CD14-positive monocyte (primary cell): ENCODE results near the gene CLDN9. TPM values are rescaled to one million over a fixed set of nuclear protein-coding genes. Genes with fewer than 3 reads are reported as not detected.

Experiments used
- DNase-seq, 3 donors: peaks; one replicate each; pipeline ENCODE4 v3.0.0-alpha.2; 2011 to 2022
- H2AFZ ChIP-seq: 2 replicates; pipeline ENCODE4 v1.6.0; 2012; ENCODE audit warnings: mild to moderate bottlenecking, low read depth, low read length, inconsistent platforms; ENCODE audit not compliant: insufficient read depth, poor library complexity, severe bottlenecking
- H3K27ac ChIP-seq, 2 donors: 1 replicate in 1 of 2; 2 replicates in 1 of 2; pipeline ENCODE4 v1.5.1; 2012 to 2013; ENCODE audit warnings: low read length in 2 of 2, control low read depth in 1 of 2, inconsistent platforms in 1 of 2, low read depth in 1 of 2, mild to moderate bottlenecking in 1 of 2
- H3K27me3 ChIP-seq, 2 donors: one replicate each; pipeline versions ENCODE4 v1.6.0 to v1.6.1; 2011 to 2013; ENCODE audit warnings: low read length in 2 of 2; ENCODE audit not compliant: control insufficient read depth in 2 of 2, insufficient read depth in 2 of 2
- H3K36me3 ChIP-seq, 2 donors: replicated peaks in 1 of 2; 1 replicate in 1 of 2; 2 replicates in 1 of 2; pipeline versions ENCODE4 v1.5.1 to v1.6.1; 2012 to 2013; ENCODE audit warnings: low read length in 2 of 2, control low read depth in 1 of 2, inconsistent platforms in 1 of 2, mild to moderate bottlenecking in 1 of 2; ENCODE audit not compliant: insufficient read depth in 2 of 2, control insufficient read depth in 1 of 2
- H3K4me1 ChIP-seq, 2 donors: 1 replicate in 1 of 2; 2 replicates in 1 of 2; pipeline versions ENCODE4 v1.5.1 to v1.6.1; 2012 to 2013; ENCODE audit warnings: low read length in 2 of 2, control low read depth in 1 of 2, inconsistent platforms in 1 of 2, mild to moderate bottlenecking in 1 of 2, moderate library complexity in 1 of 2; ENCODE audit not compliant: insufficient read depth in 2 of 2, control insufficient read depth in 1 of 2
- H3K4me2 ChIP-seq: replicated peaks from 2 replicates; pipeline ENCODE3; 2012; ENCODE audit warnings: low read length, moderate library complexity, mild to moderate bottlenecking; ENCODE audit not compliant: poor library complexity, severe bottlenecking; ENCODE audit errors: extremely low read depth
- H3K4me3 ChIP-seq, 3 experiments: fragments of 200-600 bp in 1 of 3; sonication (generic) in 1 of 3; replicated peaks in 1 of 3; 1 replicate in 2 of 3; 2 replicates in 1 of 3; pipeline ENCODE4 v1.5.1; 2011 to 2013; ENCODE audit warnings: low read length in 3 of 3, mild to moderate bottlenecking in 3 of 3, control low read depth in 2 of 3, low read depth in 2 of 3, inconsistent platforms in 1 of 3, moderate library complexity in 1 of 3
- H3K79me2 ChIP-seq: 2 replicates; pipeline ENCODE4 v1.6.0; 2012; ENCODE audit warnings: mild to moderate bottlenecking, control low read depth, inconsistent platforms, low read length, moderate library complexity; ENCODE audit not compliant: insufficient read depth
- H3K9ac ChIP-seq: 2 replicates; pipeline ENCODE4 v1.6.0; 2017; ENCODE audit warnings: low read length, mild to moderate bottlenecking; ENCODE audit not compliant: insufficient read depth, poor library complexity, severe bottlenecking
- H3K9me3 ChIP-seq, 2 donors: replicated peaks in 1 of 2; 1 replicate in 1 of 2; 2 replicates in 1 of 2; pipeline versions ENCODE4 v1.5.1 to v1.6.1; 2012 to 2013; ENCODE audit warnings: low read length in 2 of 2, control low read depth in 1 of 2; ENCODE audit not compliant: control insufficient read depth in 1 of 2, insufficient read depth in 1 of 2
- H4K20me1 ChIP-seq: 2 replicates; pipeline ENCODE4 v1.6.0; 2012; ENCODE audit warnings: mild to moderate bottlenecking, low read length, control low read depth, moderate library complexity; ENCODE audit not compliant: insufficient read depth
- H3K27ac Mint-ChIP-seq, 7 donors: one replicate each; pipeline ENCODE4 v1.8.0; 2020; ENCODE audit warnings: mild to moderate bottlenecking in 7 of 7, mixed read lengths in 7 of 7, moderate library complexity in 6 of 7, inconsistent platforms in 2 of 7
- H3K27me3 Mint-ChIP-seq, 3 donors: one replicate each; pipeline ENCODE4 v1.8.0; 2021 to 2022; ENCODE audit warnings: low read depth in 3 of 3, mild to moderate bottlenecking in 3 of 3, mixed read lengths in 3 of 3, moderate library complexity in 3 of 3, inconsistent platforms in 1 of 3
- H3K36me3 Mint-ChIP-seq, 2 donors: one replicate each; pipeline ENCODE4 v1.8.0; 2020; ENCODE audit warnings: mixed read lengths in 2 of 2, inconsistent platforms in 1 of 2, mild to moderate bottlenecking in 1 of 2
- H3K4me1 Mint-ChIP-seq: one replicate; pipeline ENCODE4 v1.8.0; 2020; ENCODE audit warnings: mild to moderate bottlenecking, mixed read lengths
- H3K4me3 Mint-ChIP-seq, 2 donors: one replicate each; pipeline ENCODE4 v1.8.0; 2020; ENCODE audit warnings: mild to moderate bottlenecking in 2 of 2, mixed read lengths in 2 of 2, moderate library complexity in 1 of 2
- H3K9me3 Mint-ChIP-seq, 7 donors: one replicate each; pipeline ENCODE4 v1.8.0; 2020 to 2022; ENCODE audit warnings: mixed read lengths in 7 of 7, mild to moderate bottlenecking in 6 of 7, moderate library complexity in 6 of 7, inconsistent platforms in 2 of 7
- WGBS: methylation state at CpG from one replicate; pipeline ENCODE4 v1.1.5; 2013; ENCODE audit warnings: missing lambda C conversion rate; ENCODE audit not compliant: insufficient coverage; 5-methylcytosine and 5-hydroxymethylcytosine counted together
- intact Hi-C, 2 donors: fragments of 100-400 bp; cut with micrococcal nuclease; formaldehyde crosslinking; loops; one replicate each; pipeline versions ENCODE4 v1.15.0 to v1.15.1; 2023
- polyA plus RNA-seq, 3 donors: library from polyadenylated mRNA; depleted of rRNA in 1 of 3; unstranded in 2 of 3; stranded (reverse) in 1 of 3; fragments of 300-500 nt in 2 of 3; fragments of >200 nt in 1 of 3; fragmentation: Illumina TruSeq in 2 of 3; gene quantifications; 1 replicate in 2 of 3; 2 replicates in 1 of 3; pipeline ENCODE4 v1.2.3, GENCODE V29; 2012 to 2021
- TF ChIP-seq, protein P1 (sequence below): fragments of 200-600 bp; IDR thresholded peaks from one replicate; pipeline ENCODE4 v1.8.0; 2022; ENCODE audit warnings: antibody characterized with exemption, mild to moderate bottlenecking

Gene CLDN9
- polyA plus RNA-seq, 3 donors: 2.1 TPM; not detected in 2

- peaks cover 63% of the 10 kb centered on the region for H4K20me1 ChIP-seq
- peaks cover 0 to 12% of the 10 kb centered on the region in 2 donors for H3K9me3 ChIP-seq
- H3K27ac ChIP-seq: no peak overlapping the region
- peaks cover 15 to 33% of the 10 kb centered on the region in 2 donors for H3K27me3 ChIP-seq
- Mint-ChIP-seq H3K4me1 (peaks cover 52% of the 10 kb centered on the region), H3K4me3 (no peak overlapping the region), H3K27ac (no peak overlapping the region), H3K36me3 (peaks cover 26 to 27% of the 10 kb centered on the region in 2 donors), H3K9me3 (peaks cover 0 to 21% (median 6%) of the 10 kb centered on the region in 7 donors), H3K27me3 (peaks cover 25 to 37% (median 35%) of the 10 kb centered on the region in 3 donors)
- intact Hi-C loops: loop anchor here in 1 of 2 donors (10.0 kb wide), 1 partner anchor 98 kb away; no protein-coding TSS in a partner anchor
- no peaks in the 10 kb centered on the region for H3K79me2 ChIP-seq
- H3K4me2 ChIP-seq: no peak overlapping the region
- peaks cover 46 to 54% of the 10 kb centered on the region in 2 donors for H3K4me1 ChIP-seq
- H3K36me3 ChIP-seq: peaks cover 19 to 21% of the 10 kb centered on the region in 2 donors
- no peak overlapping the region for H2AFZ ChIP-seq
- TF ChIP-seq, protein P1, sequence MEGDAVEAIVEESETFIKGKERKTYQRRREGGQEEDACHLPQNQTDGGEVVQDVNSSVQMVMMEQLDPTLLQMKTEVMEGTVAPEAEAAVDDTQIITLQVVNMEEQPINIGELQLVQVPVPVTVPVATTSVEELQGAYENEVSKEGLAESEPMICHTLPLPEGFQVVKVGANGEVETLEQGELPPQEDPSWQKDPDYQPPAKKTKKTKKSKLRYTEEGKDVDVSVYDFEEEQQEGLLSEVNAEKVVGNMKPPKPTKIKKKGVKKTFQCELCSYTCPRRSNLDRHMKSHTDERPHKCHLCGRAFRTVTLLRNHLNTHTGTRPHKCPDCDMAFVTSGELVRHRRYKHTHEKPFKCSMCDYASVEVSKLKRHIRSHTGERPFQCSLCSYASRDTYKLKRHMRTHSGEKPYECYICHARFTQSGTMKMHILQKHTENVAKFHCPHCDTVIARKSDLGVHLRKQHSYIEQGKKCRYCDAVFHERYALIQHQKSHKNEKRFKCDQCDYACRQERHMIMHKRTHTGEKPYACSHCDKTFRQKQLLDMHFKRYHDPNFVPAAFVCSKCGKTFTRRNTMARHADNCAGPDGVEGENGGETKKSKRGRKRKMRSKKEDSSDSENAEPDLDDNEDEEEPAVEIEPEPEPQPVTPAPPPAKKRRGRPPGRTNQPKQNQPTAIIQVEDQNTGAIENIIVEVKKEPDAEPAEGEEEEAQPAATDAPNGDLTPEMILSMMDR: no peak
- no peak overlapping the region for H3K9ac ChIP-seq
- DNase-seq: no peak
- no peak overlapping the region for H3K4me3 ChIP-seq
- 95% methylated on average over 10 of the region's 24 CpGs for WGBS
Measured at GRCh38 chr16:3026609-3027488, 14.1 kb downstream of the CLDN9 start.

DNA sequence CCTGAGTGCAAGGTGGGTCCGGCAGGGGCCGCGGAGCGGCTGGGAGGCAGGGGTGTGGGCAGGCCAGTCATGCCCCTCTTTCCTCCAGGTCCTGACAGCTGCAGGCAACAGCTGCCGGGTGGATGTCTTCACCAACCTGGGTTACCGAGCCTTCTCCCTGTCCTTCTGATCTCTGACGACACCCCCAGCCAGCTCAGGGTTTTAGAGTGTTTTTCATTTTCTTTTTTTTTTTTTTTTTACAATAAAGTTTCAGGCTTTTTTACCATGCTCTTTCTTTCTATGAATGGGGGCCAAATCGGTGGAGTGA is 14.7 kb downstream of the CLDN9 start:
- Histone ChIP-seq H3K4me3 (no peak overlapping the region), H3K9me3 (peaks cover 0 to 12% of the 10 kb centered on the region in 2 donors), H3K27ac (no peak overlapping the region), H4K20me1 (peaks cover 57% of the 10 kb centered on the region), H3K27me3 (peaks cover 18 to 39% of the 10 kb centered on the region in 2 donors), H3K4me1 (peaks cover 40 to 48% of the 10 kb centered on the region in 2 donors), H3K9ac (no peak overlapping the region), H3K36me3 (peaks cover 19 to 21% of the 10 kb centered on the region in 2 donors), H2AFZ (no peak overlapping the region), H3K79me2 (no peaks in the 10 kb centered on the region), H3K4me2 (no peak overlapping the region)
- Mint-ChIP-seq H3K27me3 (peaks cover 31 to 43% (median 41%) of the 10 kb centered on the region in 3 donors), H3K36me3 (peaks cover 26 to 27% of the 10 kb centered on the region in 2 donors), H3K4me1 (peaks cover 47% of the 10 kb centered on the region), H3K9me3 (peaks cover 0 to 21% (median 6%) of the 10 kb centered on the region in 7 donors), H3K4me3 (no peak overlapping the region), H3K27ac (peak overlapping the region in 1 of 7 donors; percentile 30)
- intact Hi-C loops: loop anchor here in 1 of 2 donors (10.0 kb wide), 1 partner anchor 97 kb away; no protein-coding TSS in a partner anchor
- 98% methylated on average over 5 of the region's 8 CpGs for WGBS
- TF ChIP-seq, protein P1: no peak
- no peak for DNase-seq
